GM12892 (cell line): Measurements from ENCODE around the gene CD82. TPM values are rescaled to one million over a fixed set of nuclear protein-coding genes. Genes with fewer than 3 reads are reported as not detected.

Source experiments
- DNase-seq: peaks from one replicate; pipeline ENCODE4 v3.0.0; 2011; ENCODE audit not compliant: insufficient read length
- FAIRE-seq: peaks from 2 replicates; lab custom pipeline; 2011; peaks lifted over from hg19 to GRCh38; lab: Jason Lieb, UNC
- POLR2A ChIP-seq: IDR thresholded peaks from 2 replicates; pipeline ENCODE4 v1.6.1; 2011; ENCODE audit warnings: low read depth, low read length, control low read depth
- POLR2AphosphoS5 ChIP-seq: IDR thresholded peaks from 2 replicates; pipeline ENCODE4 v1.6.1; 2011; ENCODE audit warnings: low read depth, low read length, control low read depth
- TAF1 ChIP-seq: IDR thresholded peaks from 2 replicates; pipeline ENCODE4 v1.6.1; 2011; ENCODE audit warnings: low read depth, mild to moderate bottlenecking, control low read depth, low read length, borderline replicate concordance
- polyA plus RNA-seq: library from polyadenylated mRNA; unstranded; fragments of >200 nt; gene quantifications from one replicate; pipeline ENCODE4 v1.2.1, GENCODE V29; 2012; ENCODE audit warnings: missing spikeins, inconsistent platforms; ENCODE audit not compliant: missing spikeins

CD82 gene, protein sequence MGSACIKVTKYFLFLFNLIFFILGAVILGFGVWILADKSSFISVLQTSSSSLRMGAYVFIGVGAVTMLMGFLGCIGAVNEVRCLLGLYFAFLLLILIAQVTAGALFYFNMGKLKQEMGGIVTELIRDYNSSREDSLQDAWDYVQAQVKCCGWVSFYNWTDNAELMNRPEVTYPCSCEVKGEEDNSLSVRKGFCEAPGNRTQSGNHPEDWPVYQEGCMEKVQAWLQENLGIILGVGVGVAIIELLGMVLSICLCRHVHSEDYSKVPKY
- polyA plus RNA-seq: 109 TPM

GRCh38 chr11:44565211-44565952, at the start of gene CD82:
TSS of gene CD82 (plus strand) at chr11:44565663. CDS start at chr11:44594663, 29,000 bp downstream.
- FAIRE-seq (peak; percentile 100), DNase-seq (peak; percentile 91)
- TF ChIP-seq TAF1 (peak; percentile 91), POLR2AphosphoS5 (peak; percentile 94), POLR2A (peak; percentile 95)

GRCh38 chr11:44516688-44517507, 48.6 kb upstream of the CD82 start:
- no peak for TF ChIP-seq POLR2AphosphoS5
- TF ChIP-seq POLR2A: no peak
- no peak for TF ChIP-seq TAF1
- DNase-seq (no peak), FAIRE-seq (no peak)

GRCh38 chr11:44517541-44517940, 47.9 kb upstream of the CD82 start:
- TF ChIP-seq POLR2A (no peak), POLR2AphosphoS5 (no peak), TAF1 (no peak)
- DNase-seq (no peak), FAIRE-seq (no peak)

DNA sequence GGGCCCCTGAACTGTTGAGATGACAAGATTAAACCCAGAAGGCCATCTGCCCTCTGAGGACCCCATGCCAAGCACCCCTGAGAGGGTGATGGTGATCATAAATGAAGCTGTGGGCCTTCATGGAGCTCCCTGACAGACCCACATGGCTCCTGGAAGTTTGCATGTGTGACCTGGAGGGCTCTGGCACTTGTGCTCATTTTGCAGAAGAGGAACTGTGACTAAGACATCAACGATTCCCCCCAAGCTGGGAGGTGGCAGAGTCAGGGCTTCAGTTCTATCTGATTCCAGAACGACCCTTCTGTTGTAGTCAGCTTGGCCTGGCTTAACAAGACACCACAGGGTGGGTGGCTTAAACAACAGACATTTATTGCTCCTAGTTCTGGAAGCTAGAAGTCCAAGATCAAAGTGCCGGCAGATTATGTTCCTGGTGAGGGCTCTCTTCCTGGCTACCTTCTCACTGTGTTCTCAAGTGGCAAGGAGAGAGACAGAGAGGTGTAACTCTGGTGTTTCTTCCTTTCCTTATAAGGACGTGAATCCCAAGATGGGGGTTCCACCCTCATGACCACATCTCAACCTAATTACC, 46.4 kb upstream of the CD82 start:
- DNase-seq (no peak), FAIRE-seq (no peak)
- no peak for TF ChIP-seq TAF1
- TF ChIP-seq POLR2A: no peak
- TF ChIP-seq POLR2AphosphoS5: no peak

- TF ChIP-seq POLR2A (no peak), POLR2AphosphoS5 (no peak), TAF1 (no peak)
- FAIRE-seq (no peak), DNase-seq (no peak)
These were observed 45.3 kb upstream of the CD82 start for GRCh38 chr11:44519989-44520737.

DNA sequence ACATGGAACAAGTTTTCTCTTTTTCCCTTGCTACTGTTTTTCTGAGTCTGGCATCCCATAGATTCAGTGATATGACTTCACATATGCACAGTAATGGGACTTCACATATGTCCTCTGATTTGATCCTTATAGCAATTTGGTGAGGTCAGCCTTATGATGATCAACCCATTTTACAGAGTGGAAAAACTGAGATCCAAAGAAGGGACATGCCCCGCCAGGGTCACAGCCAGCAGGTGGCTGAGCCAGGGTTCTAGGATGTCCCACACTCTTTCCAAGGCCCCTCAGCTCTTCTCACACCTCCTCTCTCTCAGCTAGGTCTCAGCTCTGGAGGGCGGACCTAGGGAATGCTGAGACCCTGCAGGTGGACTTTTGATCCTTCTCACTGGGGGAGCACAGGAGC, 44.3 kb upstream of the CD82 start:
- DNase-seq: no peak
- FAIRE-seq: no peak
- TF ChIP-seq POLR2A (no peak), TAF1 (no peak)

DNA sequence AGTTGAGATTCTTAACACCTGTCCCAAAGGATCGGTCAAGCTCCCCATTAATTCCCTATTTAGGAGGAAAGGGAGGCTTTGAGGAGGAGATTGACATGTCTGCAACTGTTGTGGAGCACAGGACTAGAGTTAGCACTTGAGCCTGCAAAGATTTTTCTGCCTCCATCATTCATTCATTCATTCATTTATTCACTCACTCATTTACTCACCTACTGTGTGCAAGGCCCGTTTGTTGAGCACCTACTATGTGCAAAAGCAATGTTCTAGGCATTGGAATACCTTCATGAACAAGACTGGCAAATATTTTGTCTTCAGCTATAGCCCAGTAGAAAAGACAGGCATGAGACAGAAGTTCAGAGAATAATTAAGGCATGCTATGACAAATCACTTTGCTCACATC, 43.2 kb upstream of the CD82 start:
- no peak for TF ChIP-seq TAF1
- no peak for TF ChIP-seq POLR2AphosphoS5
- TF ChIP-seq POLR2A: no peak
- no peak for FAIRE-seq
- DNase-seq: no peak

DNA sequence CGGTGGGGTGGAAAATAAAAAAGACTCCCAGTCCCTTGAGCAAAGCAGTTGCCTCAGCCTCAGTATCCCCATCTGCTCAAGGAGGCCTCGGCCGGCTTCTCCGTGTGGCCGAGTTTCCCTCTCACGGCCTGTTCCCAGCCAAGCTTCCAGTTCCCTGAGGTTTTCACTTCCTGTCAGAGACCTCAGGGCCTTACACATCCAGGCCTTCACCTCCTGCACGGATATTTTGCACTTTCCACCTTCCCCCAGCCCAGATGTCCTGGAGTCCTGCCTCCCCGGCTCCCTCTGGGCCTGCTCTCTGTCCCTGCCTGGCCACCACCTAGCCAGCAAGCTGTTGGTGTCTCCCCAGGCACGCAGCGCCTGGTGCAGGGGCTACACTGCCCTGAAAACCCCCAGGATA, 41.1 kb upstream of the CD82 start:
- FAIRE-seq (no peak), DNase-seq (no peak)
- no peak for TF ChIP-seq POLR2A
- TF ChIP-seq POLR2AphosphoS5: no peak
- no peak for TF ChIP-seq TAF1

DNA sequence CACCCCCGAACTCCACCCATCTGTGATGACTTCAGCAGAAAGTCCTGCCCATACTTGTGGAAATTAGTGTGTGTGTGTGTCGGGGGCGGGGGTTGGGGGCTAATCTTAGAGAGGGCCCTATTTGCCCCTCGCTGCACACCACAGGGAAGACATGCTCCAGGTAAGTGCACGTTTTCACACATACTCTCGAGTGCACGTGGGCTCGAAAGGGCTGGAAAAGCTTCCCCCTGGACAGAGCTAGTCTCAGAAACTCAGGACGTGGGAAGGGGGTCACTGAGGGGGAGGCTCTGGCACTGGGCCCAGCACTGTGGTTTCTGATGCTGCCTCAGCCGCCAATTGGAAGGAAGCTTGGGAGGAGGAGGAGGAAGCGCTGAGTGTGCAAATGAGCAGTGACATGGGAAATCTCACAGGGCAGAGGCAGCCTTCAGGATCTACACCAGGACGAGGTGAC, 40.7 kb upstream of the CD82 start:
- TF ChIP-seq POLR2A (no peak), TAF1 (no peak), POLR2AphosphoS5 (no peak)
- DNase-seq (no peak), FAIRE-seq (no peak)

- TF ChIP-seq TAF1: no peak
- no peak for TF ChIP-seq POLR2A
- TF ChIP-seq POLR2AphosphoS5: no peak
- no peak for FAIRE-seq
- DNase-seq: no peak
These were observed 39.8 kb upstream of the CD82 start for GRCh38 chr11:44525473-44526252.
